ENCODE results near the gene GIGYF1.

- TF ChIP-seq CTCF (IDR thresholded peaks at IDR 0.05; ENCODE audit: low read length) (no peak), EZH2phosphoT487 (IDR thresholded peaks at IDR 0.05; ENCODE audit: low read length) (no peak)
Observed at GRCh38 chr7:100689230-100690135, 4.6 kb downstream of the GIGYF1 start.

Measured in MM.1S (cell line).